HG03139 (cell line): ENCODE measurements around the gene ARRDC2.
"Not testable (repeated sequence)": the region's sequence is repeated elsewhere in the genome, so short reads cannot be mapped to it uniquely, and the experiment has no call there.

Experiments
- ATAC-seq: cut with Tn5 transposase; IDR thresholded peaks from one replicate; pipeline ENCODE4 v1.9.1; 2021; ENCODE audit not compliant: unreplicated experiment

ARRDC2 gene

GRCh38 chr19:18007917-18008673 is at the start of gene ARRDC2:
TSS of gene ARRDC2 (plus strand) at chr19:18008170. CDS start at chr19:18008311, 141 bp downstream.
- ATAC-seq, result no peak

GRCh38 chr19:17963936-17964691 is 43.9 kb upstream of the ARRDC2 start:
- ATAC-seq, result no peak

- no peak for ATAC-seq
These were observed 42.4 kb upstream of the ARRDC2 start for GRCh38 chr19:17965370-17966128.

GRCh38 chr19:17966129-17966483 is 41.9 kb upstream of the ARRDC2 start:
- no peak for ATAC-seq

- no peak for ATAC-seq
These were observed 41.3 kb upstream of the ARRDC2 start, which contains the start of gene KCNN1 for GRCh38 chr19:17966550-17967256. TSS of gene KCNN1 (plus strand) at chr19:17967107. CDS start at chr19:17973889, 6,782 bp downstream.

- no peak for ATAC-seq
These were observed 40.5 kb upstream of the ARRDC2 start for GRCh38 chr19:17967257-17968051.

- no peak for ATAC-seq
These were observed 39.6 kb upstream of the ARRDC2 start for GRCh38 chr19:17968362-17968761.

- no peak for ATAC-seq
These were observed 38.7 kb upstream of the ARRDC2 start for GRCh38 chr19:17969096-17969792.

GRCh38 chr19:17972230-17972629 is 35.7 kb upstream of the ARRDC2 start:
- no peak for ATAC-seq

GRCh38 chr19:17973759-17974158 is 34.2 kb upstream of the ARRDC2 start:
- no peak for ATAC-seq

GRCh38 chr19:17974551-17974950 is 33.4 kb upstream of the ARRDC2 start:
- no peak for ATAC-seq

- ATAC-seq, result no peak
These were observed 32.9 kb upstream of the ARRDC2 start for GRCh38 chr19:17975032-17975431.

GRCh38 chr19:17977021-17977420 is 30.9 kb upstream of the ARRDC2 start:
- ATAC-seq, result no peak

GRCh38 chr19:17977488-17977887 is 30.5 kb upstream of the ARRDC2 start:
- ATAC-seq, result no peak

GRCh38 chr19:17981611-17982010 is 26.4 kb upstream of the ARRDC2 start:
- ATAC-seq, result no peak

GRCh38 chr19:17982430-17982829 is 25.5 kb upstream of the ARRDC2 start:
- ATAC-seq, result no peak

GRCh38 chr19:17985037-17985818 is 22.7 kb upstream of the ARRDC2 start:
- ATAC-seq, result no peak

GRCh38 chr19:17986569-17986968 is 21.4 kb upstream of the ARRDC2 start:
- not testable (repeated sequence) for ATAC-seq

- no peak for ATAC-seq
These were observed 19.8 kb upstream of the ARRDC2 start for GRCh38 chr19:17988161-17988560.
